SK-N-SH treated with all-trans-retinoic acid at 6 μM for 48 hours (cell line): Measurements from ENCODE around the gene SLIRP.

Experiments
- ATAC-seq: fragments of 200-7000 bp; cut with Tn5 transposase; 3 replicates; pipeline ENCODE4 v1.9.1; 2020; ENCODE audit warnings: mild to moderate bottlenecking, moderate library complexity
- BACH2 ChIP-seq: fragments of 250-450 bp; sonication (Bioruptor Pico); IDR thresholded peaks from 2 replicates; pipeline ENCODE4 v1.9.0; 2021; ENCODE audit warnings: mild to moderate bottlenecking, borderline replicate concordance
- CSDC2 ChIP-seq: fragments of 250-450 bp; sonication (Bioruptor Pico); IDR thresholded peaks from 2 replicates; pipeline ENCODE4 v1.5.0; 2020; ENCODE audit warnings: mild to moderate bottlenecking, moderate library complexity
- ESRRG ChIP-seq: fragments of 250-450 bp; sonication (Bioruptor Pico); IDR thresholded peaks from 2 replicates; pipeline ENCODE4 v1.6.1; 2021; ENCODE audit warnings: mild to moderate bottlenecking
- GLIS3 ChIP-seq: fragments of 250-450 bp; sonication (Bioruptor Pico); IDR thresholded peaks from 2 replicates; pipeline ENCODE4 v1.5.0; 2020; ENCODE audit warnings: mild to moderate bottlenecking, moderate library complexity
- ISL1 ChIP-seq: fragments of 250-450 bp; sonication (Bioruptor Pico); IDR thresholded peaks from 2 replicates; pipeline ENCODE4 v2.1.2; 2022; ENCODE audit warnings: mild to moderate bottlenecking, moderate library complexity
- PPARA ChIP-seq: fragments of 250-450 bp; sonication (Bioruptor Pico); IDR thresholded peaks from 2 replicates; pipeline ENCODE4 v1.5.0; 2020; ENCODE audit warnings: mild to moderate bottlenecking, borderline replicate concordance
- SNAI2 ChIP-seq: fragments of 250-450 bp; sonication (Bioruptor Pico); IDR thresholded peaks from 2 replicates; pipeline ENCODE4 v1.5.0; 2020; ENCODE audit warnings: mild to moderate bottlenecking, moderate library complexity
- TCF4 ChIP-seq: fragments of 250-450 bp; sonication (Bioruptor Pico); IDR thresholded peaks from 2 replicates; pipeline ENCODE4 v1.8.0; 2021; ENCODE audit warnings: mild to moderate bottlenecking, moderate library complexity, borderline replicate concordance
- TOX ChIP-seq: fragments of 250-450 bp; sonication (Bioruptor Pico); IDR thresholded peaks from 2 replicates; pipeline ENCODE4 v1.8.0; 2021; ENCODE audit warnings: mild to moderate bottlenecking, moderate library complexity, borderline replicate concordance
- ZC3H10 ChIP-seq: fragments of 250-450 bp; sonication (Bioruptor Pico); IDR thresholded peaks from 2 replicates; pipeline ENCODE4 v1.5.1; 2021; ENCODE audit warnings: mild to moderate bottlenecking, moderate library complexity
- ZFP3 ChIP-seq: fragments of 250-450 bp; sonication (Bioruptor Pico); IDR thresholded peaks from 2 replicates; pipeline ENCODE4 v1.5.0; 2020; ENCODE audit warnings: mild to moderate bottlenecking, moderate library complexity
- ZFP30 ChIP-seq: fragments of 450-650 bp; formaldehyde crosslinking; IDR thresholded peaks from 2 replicates; pipeline ENCODE4 v1.5.0; 2022; ENCODE audit warnings: mild to moderate bottlenecking, moderate library complexity
- ZNF565 ChIP-seq: fragments of 450-650 bp; formaldehyde crosslinking; conservative IDR thresholded peaks from 2 replicates; pipeline ENCODE4 v1.5.0; 2020; ENCODE audit warnings: low read depth, mild to moderate bottlenecking, moderate library complexity
- ZNF70 ChIP-seq: fragments of 450-650 bp; formaldehyde crosslinking; IDR thresholded peaks from 2 replicates; pipeline ENCODE4 v1.5.0; 2020; ENCODE audit warnings: mild to moderate bottlenecking, moderate library complexity
- ZNF8 ChIP-seq: fragments of 450-650 bp; formaldehyde crosslinking; IDR thresholded peaks from 2 replicates; pipeline ENCODE4 v1.5.0; 2020; ENCODE audit warnings: mild to moderate bottlenecking, moderate library complexity
- TF ChIP-seq, protein P1 (sequence below): fragments of 250-450 bp; sonication (Bioruptor Pico); IDR thresholded peaks from 2 replicates; pipeline ENCODE4 v1.5.0; 2020; ENCODE audit warnings: mild to moderate bottlenecking, moderate library complexity
- TF ChIP-seq, protein P2 (sequence below): fragments of 250-450 bp; sonication (Bioruptor Pico); IDR thresholded peaks from 2 replicates; pipeline ENCODE4 v1.8.0; 2021; ENCODE audit warnings: low read depth, mild to moderate bottlenecking, moderate library complexity, borderline replicate concordance
- TF ChIP-seq, protein P3 (sequence below): fragments of 250-450 bp; sonication (Bioruptor Pico); IDR thresholded peaks from 2 replicates; pipeline ENCODE4 v1.5.1; 2021; ENCODE audit warnings: mild to moderate bottlenecking, moderate library complexity
- TF ChIP-seq, protein P4 (sequence below): fragments of 250-450 bp; sonication (Bioruptor Pico); IDR thresholded peaks from 2 replicates; pipeline ENCODE4 v1.8.0; 2020; ENCODE audit warnings: mild to moderate bottlenecking, moderate library complexity, borderline replicate concordance

SLIRP gene

DNA sequence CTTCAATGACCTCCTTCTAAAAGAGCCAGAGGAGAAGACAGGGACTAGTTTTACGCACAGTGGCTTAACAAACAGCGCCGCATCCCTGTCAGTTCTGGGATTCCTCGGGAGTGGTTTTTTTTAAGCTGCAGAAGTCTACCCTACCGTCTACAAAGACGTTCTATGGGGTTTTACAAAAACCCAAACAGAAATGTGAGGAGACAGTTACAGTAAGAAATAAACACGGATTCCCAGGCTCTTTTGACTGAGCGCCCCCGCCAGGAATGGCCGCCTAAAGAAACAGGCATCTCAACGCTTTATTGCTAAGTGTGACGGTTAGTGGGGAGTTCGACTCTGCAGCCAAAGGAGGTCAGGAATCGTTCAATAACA lies 564 bp upstream of the SLIRP start:
- TF ChIP-seq, protein P1, sequence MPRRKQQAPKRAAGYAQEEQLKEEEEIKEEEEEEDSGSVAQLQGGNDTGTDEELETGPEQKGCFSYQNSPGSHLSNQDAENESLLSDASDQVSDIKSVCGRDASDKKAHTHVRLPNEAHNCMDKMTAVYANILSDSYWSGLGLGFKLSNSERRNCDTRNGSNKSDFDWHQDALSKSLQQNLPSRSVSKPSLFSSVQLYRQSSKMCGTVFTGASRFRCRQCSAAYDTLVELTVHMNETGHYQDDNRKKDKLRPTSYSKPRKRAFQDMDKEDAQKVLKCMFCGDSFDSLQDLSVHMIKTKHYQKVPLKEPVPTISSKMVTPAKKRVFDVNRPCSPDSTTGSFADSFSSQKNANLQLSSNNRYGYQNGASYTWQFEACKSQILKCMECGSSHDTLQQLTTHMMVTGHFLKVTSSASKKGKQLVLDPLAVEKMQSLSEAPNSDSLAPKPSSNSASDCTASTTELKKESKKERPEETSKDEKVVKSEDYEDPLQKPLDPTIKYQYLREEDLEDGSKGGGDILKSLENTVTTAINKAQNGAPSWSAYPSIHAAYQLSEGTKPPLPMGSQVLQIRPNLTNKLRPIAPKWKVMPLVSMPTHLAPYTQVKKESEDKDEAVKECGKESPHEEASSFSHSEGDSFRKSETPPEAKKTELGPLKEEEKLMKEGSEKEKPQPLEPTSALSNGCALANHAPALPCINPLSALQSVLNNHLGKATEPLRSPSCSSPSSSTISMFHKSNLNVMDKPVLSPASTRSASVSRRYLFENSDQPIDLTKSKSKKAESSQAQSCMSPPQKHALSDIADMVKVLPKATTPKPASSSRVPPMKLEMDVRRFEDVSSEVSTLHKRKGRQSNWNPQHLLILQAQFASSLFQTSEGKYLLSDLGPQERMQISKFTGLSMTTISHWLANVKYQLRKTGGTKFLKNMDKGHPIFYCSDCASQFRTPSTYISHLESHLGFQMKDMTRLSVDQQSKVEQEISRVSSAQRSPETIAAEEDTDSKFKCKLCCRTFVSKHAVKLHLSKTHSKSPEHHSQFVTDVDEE (CRISPR knock-in tag), result no peak
- TF ChIP-seq, protein P2, sequence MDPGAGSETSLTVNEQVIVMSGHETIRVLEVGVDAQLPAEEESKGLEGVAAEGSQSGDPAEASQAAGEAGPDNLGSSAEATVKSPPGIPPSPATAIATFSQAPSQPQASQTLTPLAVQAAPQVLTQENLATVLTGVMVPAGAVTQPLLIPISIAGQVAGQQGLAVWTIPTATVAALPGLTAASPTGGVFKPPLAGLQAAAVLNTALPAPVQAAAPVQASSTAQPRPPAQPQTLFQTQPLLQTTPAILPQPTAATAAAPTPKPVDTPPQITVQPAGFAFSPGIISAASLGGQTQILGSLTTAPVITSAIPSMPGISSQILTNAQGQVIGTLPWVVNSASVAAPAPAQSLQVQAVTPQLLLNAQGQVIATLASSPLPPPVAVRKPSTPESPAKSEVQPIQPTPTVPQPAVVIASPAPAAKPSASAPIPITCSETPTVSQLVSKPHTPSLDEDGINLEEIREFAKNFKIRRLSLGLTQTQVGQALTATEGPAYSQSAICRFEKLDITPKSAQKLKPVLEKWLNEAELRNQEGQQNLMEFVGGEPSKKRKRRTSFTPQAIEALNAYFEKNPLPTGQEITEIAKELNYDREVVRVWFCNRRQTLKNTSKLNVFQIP (CRISPR knock-in tag), result no peak
- TF ChIP-seq ZFP3 (CRISPR knock-in tag) (no peak), ZNF70 (CRISPR knock-in tag) (no peak), GLIS3 (CRISPR knock-in tag) (no peak), TCF4 (CRISPR knock-in tag) (no peak), CSDC2 (CRISPR knock-in tag) (no peak), ISL1 (CRISPR knock-in tag) (no peak), ZC3H10 (CRISPR knock-in tag) (no peak), ZNF565 (CRISPR knock-in tag) (no peak)
- TF ChIP-seq, protein P3, sequence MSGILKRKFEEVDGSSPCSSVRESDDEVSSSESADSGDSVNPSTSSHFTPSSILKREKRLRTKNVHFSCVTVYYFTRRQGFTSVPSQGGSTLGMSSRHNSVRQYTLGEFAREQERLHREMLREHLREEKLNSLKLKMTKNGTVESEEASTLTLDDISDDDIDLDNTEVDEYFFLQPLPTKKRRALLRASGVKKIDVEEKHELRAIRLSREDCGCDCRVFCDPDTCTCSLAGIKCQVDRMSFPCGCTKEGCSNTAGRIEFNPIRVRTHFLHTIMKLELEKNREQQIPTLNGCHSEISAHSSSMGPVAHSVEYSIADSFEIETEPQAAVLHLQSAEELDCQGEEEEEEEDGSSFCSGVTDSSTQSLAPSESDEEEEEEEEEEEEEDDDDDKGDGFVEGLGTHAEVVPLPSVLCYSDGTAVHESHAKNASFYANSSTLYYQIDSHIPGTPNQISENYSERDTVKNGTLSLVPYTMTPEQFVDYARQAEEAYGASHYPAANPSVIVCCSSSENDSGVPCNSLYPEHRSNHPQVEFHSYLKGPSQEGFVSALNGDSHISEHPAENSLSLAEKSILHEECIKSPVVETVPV (CRISPR knock-in tag), result no peak
- TF ChIP-seq, protein P4, sequence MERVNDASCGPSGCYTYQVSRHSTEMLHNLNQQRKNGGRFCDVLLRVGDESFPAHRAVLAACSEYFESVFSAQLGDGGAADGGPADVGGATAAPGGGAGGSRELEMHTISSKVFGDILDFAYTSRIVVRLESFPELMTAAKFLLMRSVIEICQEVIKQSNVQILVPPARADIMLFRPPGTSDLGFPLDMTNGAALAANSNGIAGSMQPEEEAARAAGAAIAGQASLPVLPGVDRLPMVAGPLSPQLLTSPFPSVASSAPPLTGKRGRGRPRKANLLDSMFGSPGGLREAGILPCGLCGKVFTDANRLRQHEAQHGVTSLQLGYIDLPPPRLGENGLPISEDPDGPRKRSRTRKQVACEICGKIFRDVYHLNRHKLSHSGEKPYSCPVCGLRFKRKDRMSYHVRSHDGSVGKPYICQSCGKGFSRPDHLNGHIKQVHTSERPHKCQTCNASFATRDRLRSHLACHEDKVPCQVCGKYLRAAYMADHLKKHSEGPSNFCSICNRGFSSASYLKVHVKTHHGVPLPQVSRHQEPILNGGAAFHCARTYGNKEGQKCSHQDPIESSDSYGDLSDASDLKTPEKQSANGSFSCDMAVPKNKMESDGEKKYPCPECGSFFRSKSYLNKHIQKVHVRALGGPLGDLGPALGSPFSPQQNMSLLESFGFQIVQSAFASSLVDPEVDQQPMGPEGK (CRISPR knock-in tag), result no peak
- peak; percentile 71 for ATAC-seq

DNA sequence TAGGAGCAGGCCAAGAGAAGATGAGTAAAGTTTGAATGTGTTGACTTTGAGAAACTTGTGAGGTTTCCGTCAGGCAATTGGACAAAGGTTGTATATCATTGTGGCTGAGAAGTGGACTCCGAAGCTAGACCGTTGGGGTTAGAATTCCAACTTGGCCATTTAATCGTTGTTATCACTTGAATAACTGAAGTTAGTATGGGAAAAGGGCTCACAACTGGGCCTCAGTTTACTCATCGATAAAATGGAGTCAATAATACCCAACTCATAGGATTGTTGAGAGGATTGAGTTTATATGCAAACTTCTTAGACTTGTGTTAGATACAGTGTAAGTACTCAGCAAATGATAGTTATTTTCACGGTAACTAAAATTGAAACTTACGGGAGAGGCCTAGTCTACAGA lies 846 bp downstream of the SLIRP start:
- no peak for TF ChIP-seq ZFP30 (CRISPR knock-in tag)
- no peak for TF ChIP-seq SNAI2 (CRISPR knock-in tag)
- TF ChIP-seq ZNF565 (CRISPR knock-in tag), result no peak
- TF ChIP-seq, protein P2 (CRISPR knock-in tag), result no peak
- TF ChIP-seq, protein P1 (CRISPR knock-in tag), result no peak
- TF ChIP-seq ISL1 (CRISPR knock-in tag), result no peak
- no peak for TF ChIP-seq BACH2 (CRISPR knock-in tag)
- no peak for TF ChIP-seq PPARA (CRISPR knock-in tag)
- TF ChIP-seq ZC3H10 (CRISPR knock-in tag), result no peak
- TF ChIP-seq ZNF8 (CRISPR knock-in tag), result no peak
- TF ChIP-seq TOX, result no peak
- TF ChIP-seq CSDC2 (CRISPR knock-in tag), result no peak
- no peak for TF ChIP-seq ZFP3 (CRISPR knock-in tag)
- no peak for TF ChIP-seq ESRRG (CRISPR knock-in tag)
- no peak for ATAC-seq
